Stimulated activated CD8-positive, alpha-beta memory T cell treated with anti-CD3 and anti-CD28 coated beads, Interleukin-15, amount 100 ng/mL, for 1 hour (primary cell): ENCODE results near the gene FAM47E.
"Not testable (repeated sequence)": the region's sequence is repeated elsewhere in the genome, so short reads cannot be mapped to it uniquely, and the experiment has no call there.

Source experiments
- DNase-seq: peaks from one replicate; pipeline ENCODE4 v3.0.0-alpha.2; 2020; ENCODE audit warnings: low read depth

FAM47E gene

DNA sequence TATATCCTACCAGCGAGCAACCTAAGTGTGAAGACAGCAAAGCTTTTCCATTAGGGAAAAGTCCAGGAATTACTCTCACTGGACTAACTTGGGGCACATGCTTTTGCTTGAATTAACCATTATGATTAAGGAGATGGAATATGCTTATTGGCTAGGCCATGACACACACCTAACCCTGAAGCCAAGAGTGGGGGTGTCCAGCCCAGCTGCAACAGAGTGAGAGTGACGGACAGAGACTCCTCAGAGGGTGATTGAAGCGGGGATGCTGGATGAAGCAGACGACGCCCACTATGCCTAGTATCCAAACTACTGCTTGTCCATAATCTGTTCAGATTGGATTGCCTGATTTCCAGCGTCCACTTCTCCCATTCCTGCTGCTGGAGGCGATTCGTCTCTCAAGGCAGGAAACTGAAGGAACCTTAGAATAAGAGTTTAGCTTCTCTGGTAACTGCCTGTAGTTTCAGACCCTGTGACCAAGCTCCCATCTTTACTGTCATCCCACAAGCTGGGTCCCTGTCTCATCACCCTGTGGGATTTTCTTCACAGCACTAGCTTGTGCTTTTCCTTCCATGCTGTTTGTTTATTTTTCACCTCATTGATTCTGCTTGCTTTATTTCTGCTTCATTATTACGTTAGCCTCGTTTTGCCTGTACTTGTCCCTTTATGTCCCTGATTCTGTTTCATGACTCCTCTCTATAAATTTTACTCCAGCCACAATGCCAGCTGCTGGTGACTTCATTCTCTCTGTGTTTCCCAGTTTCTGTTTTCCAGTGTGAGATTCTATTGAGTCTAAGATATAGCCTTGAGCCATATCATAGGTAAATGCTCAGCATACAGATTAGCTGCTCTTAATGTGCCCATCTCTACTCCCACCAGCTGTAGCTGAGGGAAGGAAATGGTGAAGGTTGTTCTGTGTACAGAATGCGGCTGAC lies 19.0 kb downstream of the FAM47E start:
- DNase-seq: no peak

GRCh38 chr4:76271248-76271647 lies 19.7 kb downstream of the FAM47E start:
- DNase-seq: no peak

- no peak for DNase-seq
Observed at GRCh38 chr4:76272073-76272472, 20.6 kb downstream of the FAM47E start.

DNA sequence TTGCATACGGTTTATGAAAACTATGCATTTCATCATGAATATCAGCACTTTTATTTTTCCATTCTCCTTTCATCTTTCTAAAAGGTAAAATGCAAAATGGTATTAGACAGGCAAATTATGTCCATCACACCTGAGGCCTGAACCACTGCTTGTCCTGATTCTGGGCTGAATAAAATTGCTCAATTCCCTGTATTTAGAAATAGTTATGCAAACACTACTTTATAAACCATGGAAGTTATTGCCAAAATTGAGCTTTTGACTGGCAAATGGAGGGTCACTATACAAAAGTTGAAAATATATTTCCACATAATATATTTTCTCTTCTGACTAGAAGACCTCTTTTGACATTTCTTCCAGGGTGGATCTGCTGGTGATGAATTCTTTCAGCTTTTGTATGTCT lies 21.1 kb downstream of the FAM47E start:
- DNase-seq: no peak

GRCh38 chr4:76272999-76273398 lies 21.5 kb downstream of the FAM47E start:
- DNase-seq: no peak

- no peak for DNase-seq
Observed at GRCh38 chr4:76275486-76276124, 24.1 kb downstream of the FAM47E start.

DNA sequence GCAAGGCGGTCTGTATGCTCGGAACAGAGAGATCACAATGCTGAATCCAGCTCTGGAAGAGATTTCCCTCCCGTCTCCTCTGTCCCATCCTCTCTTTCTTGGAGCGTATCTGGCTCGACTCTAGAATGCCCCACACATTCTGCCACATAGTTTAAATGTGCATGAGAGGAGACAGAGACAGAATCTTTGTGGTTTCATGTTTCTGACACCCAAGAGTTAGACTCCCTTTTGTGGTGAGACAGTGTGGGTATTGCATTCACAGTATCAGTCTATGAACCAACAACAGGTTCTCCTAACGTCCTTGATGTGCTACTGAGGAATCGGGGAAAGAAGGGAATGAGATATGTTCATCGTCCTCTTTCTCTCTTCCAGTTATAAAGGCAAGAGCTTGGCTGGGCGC lies 25.3 kb downstream of the FAM47E start:
- DNase-seq: no peak

DNA sequence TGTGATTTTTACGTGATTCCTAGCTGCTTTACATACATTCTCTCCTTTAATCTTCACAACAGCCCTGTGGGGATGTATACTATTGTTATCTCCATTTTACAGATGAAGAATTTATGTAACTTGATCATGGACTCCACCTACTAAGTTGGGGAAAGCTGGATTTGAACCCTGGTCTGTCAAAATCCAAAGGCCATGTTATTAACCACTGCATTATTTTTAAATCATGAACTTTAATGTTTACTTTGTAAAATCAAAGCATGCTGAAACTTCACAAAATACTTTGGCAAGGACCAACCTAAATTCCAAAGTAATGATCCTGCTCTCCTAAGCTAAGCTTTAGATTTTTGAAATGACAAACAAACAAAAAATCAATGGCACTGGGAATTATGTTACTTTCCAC lies 26.1 kb downstream of the FAM47E start:
- DNase-seq: no peak

GRCh38 chr4:76278583-76278982 lies 27.1 kb downstream of the FAM47E start:
- no peak for DNase-seq

DNA sequence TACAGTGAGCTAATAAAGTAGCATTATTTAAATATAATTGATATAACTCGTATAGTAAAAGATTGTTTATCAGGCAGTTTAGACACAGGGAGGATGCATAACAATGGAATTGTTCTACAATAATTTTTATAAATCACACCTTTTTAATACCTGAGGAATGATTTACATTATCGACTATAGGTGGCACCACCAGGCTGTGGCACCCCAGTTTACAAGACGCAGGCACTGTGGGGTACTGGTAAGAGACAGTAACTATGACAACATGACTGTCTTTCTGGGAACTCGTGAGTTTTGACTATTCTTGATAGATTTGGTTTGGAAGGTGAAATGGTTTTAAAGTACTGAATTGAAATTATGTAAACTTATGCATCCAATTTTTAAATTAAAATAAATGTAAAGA lies 27.9 kb downstream of the FAM47E start:
- no peak for DNase-seq

DNA sequence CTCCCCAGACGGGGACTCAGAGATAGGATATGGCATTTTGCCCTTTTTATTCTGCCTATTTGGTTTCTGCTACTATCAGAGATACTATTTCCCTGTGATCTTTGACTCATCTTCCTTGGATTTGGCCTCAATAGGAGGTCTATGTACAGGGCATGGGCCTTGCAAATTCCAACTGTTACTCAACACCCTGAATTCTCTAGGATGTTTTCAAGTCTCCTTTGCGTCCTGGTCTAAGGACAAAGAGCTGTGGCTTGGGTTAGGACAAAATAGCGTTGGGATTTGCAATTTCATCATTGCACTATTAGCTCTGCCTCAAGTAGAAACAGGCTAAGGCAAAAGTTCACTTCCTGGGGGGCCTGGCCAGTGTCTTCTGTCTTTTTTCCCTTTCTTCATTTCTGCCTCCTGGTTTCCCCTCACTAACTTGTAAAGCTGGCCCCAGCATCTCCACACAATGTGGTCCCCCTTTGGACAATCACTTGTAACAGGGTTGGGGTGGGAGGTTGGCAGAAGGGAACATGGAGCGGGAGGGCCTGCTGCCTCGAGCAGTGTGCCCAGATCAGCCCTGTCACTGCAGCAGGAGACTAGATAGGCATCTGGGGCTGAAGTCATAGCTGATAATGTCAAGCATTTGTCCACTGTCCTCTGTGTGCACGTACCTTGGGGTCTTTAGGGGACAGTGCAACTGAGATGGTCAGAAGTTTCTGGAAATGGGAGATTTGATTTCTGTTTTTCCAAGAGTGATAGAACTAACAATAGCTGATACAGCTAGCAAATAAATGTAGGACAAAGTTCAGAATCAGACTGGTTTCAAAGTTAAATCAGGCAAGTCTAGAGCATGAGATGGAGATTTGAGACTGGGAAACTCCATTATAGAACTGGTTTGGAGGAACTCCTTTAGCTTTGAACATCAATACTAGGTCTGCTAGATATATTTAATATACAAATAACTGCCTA lies 29.2 kb downstream of the FAM47E start:
- DNase-seq: no peak

DNA sequence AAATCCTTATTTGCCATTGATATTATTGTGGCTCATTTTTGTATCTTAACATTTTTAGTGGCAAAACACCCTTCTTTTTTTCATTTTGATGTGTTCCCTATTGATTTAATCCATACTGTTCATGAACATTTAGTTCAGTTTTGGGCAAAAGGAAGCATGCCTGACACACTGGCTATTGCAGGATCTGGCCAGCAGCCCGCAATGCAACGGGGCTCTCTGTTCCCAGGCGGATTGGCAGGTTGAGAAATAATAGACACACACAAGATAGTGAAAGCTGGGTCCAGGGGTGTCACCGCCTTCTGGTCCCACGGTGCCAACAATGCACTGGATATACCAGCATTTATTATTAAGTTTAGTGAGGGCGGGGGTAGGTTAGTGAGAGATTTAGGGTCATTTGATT lies 30.1 kb downstream of the FAM47E start:
- not testable (repeated sequence) for DNase-seq

- no peak for DNase-seq
Observed at GRCh38 chr4:76282941-76283689, 31.6 kb downstream of the FAM47E start.

DNA sequence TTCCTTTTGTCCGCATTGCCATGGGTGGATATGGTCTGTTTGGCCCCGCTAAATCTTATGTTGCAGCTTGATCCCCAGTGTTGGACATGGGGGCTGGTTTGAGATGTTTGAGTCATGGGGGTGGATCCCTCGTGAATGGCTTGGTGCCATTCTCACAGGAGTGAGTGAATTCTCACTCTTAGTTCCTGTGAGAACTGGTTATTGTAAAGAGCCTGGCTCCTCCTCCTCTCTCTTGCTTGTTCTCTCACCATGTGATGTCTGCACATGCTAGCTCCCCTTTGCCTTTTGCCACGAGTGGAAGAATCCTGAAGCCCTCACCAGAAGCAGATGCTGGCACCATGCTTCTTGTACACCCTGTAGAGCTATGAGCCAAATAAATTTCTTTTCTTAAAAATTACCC lies 32.4 kb downstream of the FAM47E start:
- DNase-seq: no peak

DNA sequence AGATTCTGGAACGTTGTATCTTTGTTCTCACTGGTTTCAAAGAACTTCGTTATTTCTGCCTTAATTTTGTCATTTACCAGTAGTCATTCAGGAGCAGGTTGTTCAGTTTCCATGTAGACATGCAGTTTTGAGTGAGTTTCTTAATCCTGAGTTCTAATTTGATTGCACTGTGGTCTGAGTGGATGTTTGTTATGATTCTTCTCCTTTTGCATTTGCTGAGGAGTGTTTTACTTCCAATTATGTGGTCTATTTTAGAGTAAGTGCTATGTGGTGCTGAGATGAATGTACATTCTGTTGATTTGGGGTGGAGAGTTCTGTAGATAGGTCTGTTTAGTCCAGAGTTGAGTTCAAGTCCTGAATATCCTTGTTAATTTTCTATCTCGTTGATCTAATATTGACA lies 36.3 kb downstream of the FAM47E start:
- not testable (repeated sequence) for DNase-seq

DNA sequence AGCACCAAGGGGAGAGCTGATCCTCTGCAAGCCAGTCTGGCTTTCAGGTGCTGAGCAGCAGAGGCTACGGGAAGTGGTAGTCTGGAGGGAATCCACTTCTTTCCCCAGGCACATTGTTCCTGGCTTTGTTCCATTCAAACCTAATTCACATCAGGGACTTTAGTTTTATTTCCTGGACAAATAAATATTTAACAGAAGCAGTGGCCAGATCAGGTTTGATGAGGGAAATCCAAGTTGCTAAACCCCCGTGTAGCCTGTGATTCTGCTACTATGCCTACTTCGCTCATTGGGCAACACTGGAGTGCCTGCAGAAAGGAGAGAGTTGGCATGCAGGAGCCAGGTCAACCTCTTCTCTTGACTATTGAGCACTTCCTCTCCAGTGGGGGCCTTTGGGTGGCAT lies 41.2 kb downstream of the FAM47E start:
- no peak for DNase-seq

DNA sequence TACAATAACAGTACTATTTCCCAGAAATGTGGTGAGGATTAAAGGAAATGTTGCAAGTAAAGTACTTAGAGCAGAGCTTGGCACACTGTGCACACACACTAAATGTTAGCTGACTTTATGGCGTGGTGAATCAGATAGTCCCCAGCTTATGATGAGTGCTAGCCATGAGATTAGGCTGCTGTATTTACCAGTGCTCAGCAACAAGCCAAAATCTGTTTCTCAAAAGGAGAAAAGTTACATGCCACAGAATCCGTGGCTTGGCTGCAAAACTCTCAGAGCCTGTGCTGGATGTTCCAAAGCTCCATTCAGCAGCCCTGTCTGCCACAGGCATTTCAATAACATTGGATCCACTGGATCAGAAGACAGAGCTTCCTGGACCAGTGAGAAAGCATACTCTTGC lies 42.3 kb downstream of the FAM47E start:
- no peak for DNase-seq

DNA sequence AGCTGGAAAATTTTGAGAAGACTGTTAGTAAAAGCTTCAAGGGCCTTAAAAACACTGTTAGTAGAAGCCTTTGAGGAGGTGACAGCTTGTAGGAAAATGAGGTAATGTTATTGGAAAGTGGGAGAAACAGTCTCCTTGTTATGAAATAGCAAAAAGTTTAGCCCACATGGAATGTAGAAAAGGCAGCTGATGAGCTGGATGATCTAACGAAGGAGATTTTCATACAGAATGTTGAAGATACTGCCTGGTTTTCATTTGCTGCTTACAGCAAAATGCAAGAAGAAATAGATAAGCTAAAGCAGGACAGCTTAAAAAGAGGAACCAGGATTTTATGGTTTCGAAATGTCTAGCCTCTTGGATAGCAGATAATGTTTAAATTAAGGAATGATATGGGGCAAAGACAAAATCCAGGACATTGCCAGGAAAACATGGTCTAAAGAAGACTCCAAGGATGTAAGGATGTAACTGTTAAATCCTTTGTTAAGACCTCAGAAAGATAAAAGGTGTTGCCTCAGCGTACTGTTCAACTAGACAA lies 44.8 kb downstream of the FAM47E start:
- no peak for DNase-seq

GRCh38 chr4:76298227-76298626 lies 46.7 kb downstream of the FAM47E start:
- no peak for DNase-seq

- no peak for DNase-seq
Observed at GRCh38 chr4:76300012-76300411, 48.5 kb downstream of the FAM47E start.

GRCh38 chr4:76301068-76301774 lies 49.7 kb downstream of the FAM47E start:
- DNase-seq: no peak
